GM19043 (cell line): ENCODE data around the gene FAM161B.

Experiments used
- ATAC-seq: cut with Tn5 transposase; IDR thresholded peaks from one replicate; pipeline ENCODE4 v1.9.1; 2021; ENCODE audit warnings: low read depth; ENCODE audit not compliant: unreplicated experiment

The FAM161B gene

DNA sequence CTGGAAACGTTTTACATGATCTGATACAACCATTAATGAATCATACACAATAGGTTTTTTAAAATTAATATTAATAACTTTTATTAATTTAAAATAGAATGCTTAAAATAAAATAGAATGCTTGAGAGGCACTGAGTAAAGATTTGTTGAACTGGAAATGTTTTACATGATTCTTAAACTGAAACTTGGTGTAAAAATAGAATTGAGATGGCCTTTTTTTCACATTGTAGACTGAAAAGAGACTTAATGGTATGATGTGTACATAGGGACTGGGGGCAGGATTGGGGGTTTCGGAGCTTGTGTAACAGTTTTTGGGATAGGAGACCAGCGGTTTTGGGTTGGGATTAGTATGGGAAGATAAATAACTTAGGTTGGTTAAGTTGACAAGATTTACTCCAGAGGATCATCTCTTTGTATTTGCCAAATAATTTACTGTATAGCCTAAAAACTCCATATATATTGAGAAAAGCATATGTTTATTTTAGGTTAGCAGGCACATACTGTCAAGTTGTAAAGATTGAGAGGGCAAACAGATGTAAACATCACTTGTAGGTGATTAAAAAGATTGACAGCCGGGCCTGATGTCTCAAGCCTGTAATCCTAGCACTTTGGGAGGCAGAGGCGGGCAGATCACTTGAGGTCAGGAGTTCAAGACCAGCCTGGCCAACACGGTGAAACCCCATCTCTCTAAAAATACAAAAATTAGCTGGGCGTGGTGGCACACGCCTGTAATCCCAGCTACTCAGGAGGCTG lies 65.3 kb downstream of the FAM161B start:
- no peak for ATAC-seq
